Fibroblast of lung (primary cell): ENCODE measurements around the gene PEF1. TPM values are rescaled to one million over a fixed set of nuclear protein-coding genes. Genes with fewer than 3 reads are reported as not detected.

Source experiments
- DNase-seq, 2 donors: peaks; one replicate each; pipeline versions ENCODE4 v3.0.0 to v3.0.0-alpha.2; 2010; ENCODE audit warnings: low read depth in 2 of 2
- H2AFZ ChIP-seq: 2 replicates; pipeline ENCODE4 v1.5.1; 2012; ENCODE audit warnings: low read length, control low read depth, inconsistent platforms
- H3K27ac ChIP-seq: 2 replicates; pipeline ENCODE4 v1.5.1; 2011; ENCODE audit warnings: low read length, control low read depth; ENCODE audit not compliant: insufficient read depth
- H3K27me3 ChIP-seq: 2 replicates; pipeline ENCODE4 v1.5.1; 2011; ENCODE audit warnings: mild to moderate bottlenecking, low read length; ENCODE audit not compliant: control insufficient read depth, insufficient read depth
- H3K36me3 ChIP-seq: 2 replicates; pipeline ENCODE4 v1.5.1; 2011; ENCODE audit warnings: low read length; ENCODE audit not compliant: control insufficient read depth, insufficient read depth
- H3K4me1 ChIP-seq: 2 replicates; pipeline ENCODE4 v1.5.1; 2011; ENCODE audit warnings: low read length; ENCODE audit not compliant: control insufficient read depth, insufficient read depth; ENCODE audit errors: extremely low read depth
- H3K4me2 ChIP-seq: 2 replicates; pipeline ENCODE4 v1.5.1; 2011; ENCODE audit warnings: low read length, control low read depth; ENCODE audit not compliant: insufficient read depth; ENCODE audit errors: extremely low read depth
- H3K4me3 ChIP-seq, 4 experiments: fragments of 200-600 bp in 1 of 4; sonication (generic) in 1 of 4; replicated peaks in 1 of 4; 2 replicates each; pipeline ENCODE4 v1.5.1; 2011 to 2016; ENCODE audit warnings: low read length in 4 of 4, low read depth in 3 of 4, mild to moderate bottlenecking in 3 of 4, control low read depth in 2 of 4, inconsistent platforms in 1 of 4, mixed read lengths in 1 of 4; ENCODE audit not compliant: insufficient read depth in 1 of 4; ENCODE audit errors: control extremely low read depth in 1 of 4
- H3K79me2 ChIP-seq: 2 replicates; pipeline ENCODE4 v1.5.1; 2012; ENCODE audit warnings: mild to moderate bottlenecking, low read length, inconsistent platforms; ENCODE audit not compliant: control insufficient read depth, insufficient read depth
- H3K9ac ChIP-seq: 2 replicates; pipeline ENCODE4 v1.5.1; 2011; ENCODE audit warnings: mild to moderate bottlenecking, low read length, control low read depth; ENCODE audit not compliant: insufficient read depth
- H3K9me3 ChIP-seq: 2 replicates; pipeline ENCODE4 v1.5.1; 2012; ENCODE audit warnings: low read depth, low read length; ENCODE audit not compliant: control insufficient read depth, insufficient read depth
- H4K20me1 ChIP-seq: 2 replicates; pipeline ENCODE4 v1.5.1; 2011; ENCODE audit warnings: low read length; ENCODE audit not compliant: control insufficient read depth, insufficient read depth; ENCODE audit errors: extremely low read depth
- EZH2 ChIP-seq: IDR thresholded peaks from 2 replicates; pipeline ENCODE4 v1.5.1; 2012; ENCODE audit warnings: low read length, control low read depth, mild to moderate bottlenecking; ENCODE audit errors: missing control alignments
- polyA plus RNA-seq, 2 donors: library from polyadenylated mRNA; depleted of rRNA in 1 of 2; stranded (reverse) in 1 of 2; unstranded in 1 of 2; fragments of >200 nt; gene quantifications; 2 replicates each; pipeline ENCODE4 v1.2.1, GENCODE V29; 2011 to 2012; ENCODE audit warnings: missing spikeins in 1 of 2
- total RNA-seq: library from RNA; depleted of rRNA; stranded (reverse); fragments of >200 nt; gene quantifications from 2 replicates; pipeline ENCODE4 v1.2.1, GENCODE V29; 2014
- TF ChIP-seq, protein P1 (sequence below), 2 donors: IDR thresholded peaks in 1 of 2; conservative IDR thresholded peaks in 1 of 2; 1 replicate in 1 of 2; 2 replicates in 1 of 2; pipeline ENCODE4 v1.5.1; 2011 to 2012; ENCODE audit warnings: low read length in 2 of 2, control low read depth in 1 of 2, inconsistent platforms in 1 of 2, low read depth in 1 of 2, mild to moderate bottlenecking in 1 of 2

Gene PEF1
- total and polyA plus RNA-seq, 2 donors (not counting 1 experiment from before 2014, with no cell fraction given), result 72.9 to 78.1 TPM

GRCh38 chr1:31689379-31689778 lies 44.7 kb upstream of the PEF1 start:
- Histone ChIP-seq H3K9me3 (no peaks in the 10 kb centered on the region), H3K27me3 (no peaks in the 10 kb centered on the region), H3K36me3 (peaks cover 33% of the 10 kb centered on the region), H3K27ac (peak overlapping the region; percentile 79), H3K4me2 (peak overlapping the region; percentile 34), H2AFZ (no peak overlapping the region), H3K9ac (no peak overlapping the region), H3K79me2 (no peaks in the 10 kb centered on the region), H3K4me3 (no peak overlapping the region), H4K20me1 (no peaks in the 10 kb centered on the region), H3K4me1 (peaks cover 19% of the 10 kb centered on the region)
- DNase-seq, result no peak
- TF ChIP-seq, protein P1, sequence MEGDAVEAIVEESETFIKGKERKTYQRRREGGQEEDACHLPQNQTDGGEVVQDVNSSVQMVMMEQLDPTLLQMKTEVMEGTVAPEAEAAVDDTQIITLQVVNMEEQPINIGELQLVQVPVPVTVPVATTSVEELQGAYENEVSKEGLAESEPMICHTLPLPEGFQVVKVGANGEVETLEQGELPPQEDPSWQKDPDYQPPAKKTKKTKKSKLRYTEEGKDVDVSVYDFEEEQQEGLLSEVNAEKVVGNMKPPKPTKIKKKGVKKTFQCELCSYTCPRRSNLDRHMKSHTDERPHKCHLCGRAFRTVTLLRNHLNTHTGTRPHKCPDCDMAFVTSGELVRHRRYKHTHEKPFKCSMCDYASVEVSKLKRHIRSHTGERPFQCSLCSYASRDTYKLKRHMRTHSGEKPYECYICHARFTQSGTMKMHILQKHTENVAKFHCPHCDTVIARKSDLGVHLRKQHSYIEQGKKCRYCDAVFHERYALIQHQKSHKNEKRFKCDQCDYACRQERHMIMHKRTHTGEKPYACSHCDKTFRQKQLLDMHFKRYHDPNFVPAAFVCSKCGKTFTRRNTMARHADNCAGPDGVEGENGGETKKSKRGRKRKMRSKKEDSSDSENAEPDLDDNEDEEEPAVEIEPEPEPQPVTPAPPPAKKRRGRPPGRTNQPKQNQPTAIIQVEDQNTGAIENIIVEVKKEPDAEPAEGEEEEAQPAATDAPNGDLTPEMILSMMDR (conservative IDR thresholded peaks at IDR 0.05 in 1 of 2, IDR thresholded peaks at IDR 0.05 in 1 of 2; ENCODE audit: low read depth in 1 of 2, low read length in 2 of 2), result no peak
- no peak for TF ChIP-seq EZH2

GRCh38 chr1:31688233-31688918 lies 43.7 kb upstream of the PEF1 start:
- H3K27me3 ChIP-seq, result no peaks in the 10 kb centered on the region
- no peaks in the 10 kb centered on the region for H3K79me2 ChIP-seq
- TF ChIP-seq EZH2, result no peak
- TF ChIP-seq, protein P1 (conservative IDR thresholded peaks at IDR 0.05 in 1 of 2, IDR thresholded peaks at IDR 0.05 in 1 of 2; ENCODE audit: low read depth in 1 of 2, low read length in 2 of 2), result no peak
- peak overlapping the region; percentile 9 for H3K27ac ChIP-seq
- H4K20me1 ChIP-seq, result no peaks in the 10 kb centered on the region
- H3K4me3 ChIP-seq, result no peak overlapping the region
- no peak overlapping the region for H2AFZ ChIP-seq
- H3K9ac ChIP-seq, result no peak overlapping the region
- no peak for DNase-seq
- no peaks in the 10 kb centered on the region for H3K9me3 ChIP-seq
- H3K36me3 ChIP-seq, result peaks cover 35% of the 10 kb centered on the region
- peaks cover 19% of the 10 kb centered on the region for H3K4me1 ChIP-seq
- H3K4me2 ChIP-seq, result peak overlapping the region; percentile 33

GRCh38 chr1:31687601-31688000 lies 42.9 kb upstream of the PEF1 start:
- Histone ChIP-seq H3K79me2 (no peaks in the 10 kb centered on the region), H3K9me3 (no peaks in the 10 kb centered on the region), H3K9ac (no peak overlapping the region), H3K4me2 (no peak overlapping the region), H3K4me3 (no peak overlapping the region), H3K27ac (no peak overlapping the region), H3K4me1 (peaks cover 19% of the 10 kb centered on the region), H3K27me3 (no peaks in the 10 kb centered on the region), H3K36me3 (peaks cover 32% of the 10 kb centered on the region), H2AFZ (no peak overlapping the region), H4K20me1 (no peaks in the 10 kb centered on the region)
- no peak for DNase-seq
- TF ChIP-seq, protein P1 (conservative IDR thresholded peaks at IDR 0.05 in 1 of 2, IDR thresholded peaks at IDR 0.05 in 1 of 2; ENCODE audit: low read depth in 1 of 2, low read length in 2 of 2), result no peak
- TF ChIP-seq EZH2, result no peak
